Liver (tissue), 9 donors: ENCODE measurements around the gene CFL2. TPM values are rescaled to one million over a fixed set of nuclear protein-coding genes. Genes with fewer than 3 reads are reported as not detected.

Experiments
- DNase-seq: peaks from one replicate; pipeline ENCODE4 v3.0.0-alpha.2; 2017; ENCODE audit warnings: low spot score
- H3K27ac ChIP-seq, 2 donors: one replicate each; pipeline ENCODE4 v1.7.0; 2013; ENCODE audit warnings: inconsistent platforms in 2 of 2, low read length in 2 of 2, control low read depth in 1 of 2, low read depth in 1 of 2, mild to moderate bottlenecking in 1 of 2
- H3K27me3 ChIP-seq, 4 donors: one replicate each; pipeline versions ENCODE4 v1.6.1 to v1.7.0; 2013; ENCODE audit warnings: low read length in 3 of 4, inconsistent platforms in 1 of 4, mild to moderate bottlenecking in 1 of 4, moderate library complexity in 1 of 4; ENCODE audit not compliant: control insufficient read depth in 4 of 4, insufficient read depth in 4 of 4
- H3K36me3 ChIP-seq, 4 donors: one replicate each; pipeline versions ENCODE4 v1.6.1 to v1.7.0; 2013; ENCODE audit warnings: low read length in 3 of 4, mild to moderate bottlenecking in 3 of 4, low read depth in 1 of 4, moderate library complexity in 1 of 4; ENCODE audit not compliant: control insufficient read depth in 4 of 4, insufficient read depth in 3 of 4
- H3K4me1 ChIP-seq, 4 donors: one replicate each; pipeline versions ENCODE4 v1.6.1 to v1.7.0; 2013; ENCODE audit warnings: low read length in 3 of 4, mild to moderate bottlenecking in 3 of 4, moderate library complexity in 1 of 4; ENCODE audit not compliant: control insufficient read depth in 4 of 4, insufficient read depth in 4 of 4
- H3K4me3 ChIP-seq, 3 donors: one replicate each; pipeline versions ENCODE4 v1.6.1 to v1.7.0; 2013; ENCODE audit warnings: low read length in 3 of 3, control low read depth in 1 of 3, low read depth in 1 of 3, mild to moderate bottlenecking in 1 of 3
- H3K9ac ChIP-seq, 2 donors: one replicate each; pipeline ENCODE4 v1.7.0; 2013; ENCODE audit warnings: low read length in 2 of 2, mild to moderate bottlenecking in 2 of 2, moderate library complexity in 2 of 2, control low read depth in 1 of 2, low read depth in 1 of 2
- H3K9me3 ChIP-seq, 4 donors: one replicate each; pipeline versions ENCODE4 v1.6.1 to v1.7.0; 2013; ENCODE audit warnings: low read length in 3 of 4; ENCODE audit not compliant: control insufficient read depth in 4 of 4
- EGR1 ChIP-seq, 2 donors: IDR thresholded peaks; 2 replicates each; pipeline ENCODE4 v1.6.1; 2016 to 2018; ENCODE audit warnings: antibody characterized with exemption in 2 of 2, low read depth in 2 of 2
- FOXA1 ChIP-seq: IDR thresholded peaks from 2 replicates; pipeline ENCODE4 v1.6.1; 2016; ENCODE audit warnings: antibody characterized with exemption
- FOXA2 ChIP-seq: IDR thresholded peaks from 2 replicates; pipeline ENCODE4 v1.6.1; 2016; ENCODE audit warnings: antibody characterized with exemption
- GABPA ChIP-seq, 2 donors: IDR thresholded peaks in 1 of 2; conservative IDR thresholded peaks in 1 of 2; 2 replicates each; pipeline ENCODE4 v1.6.1; 2016; ENCODE audit warnings: antibody characterized with exemption in 2 of 2, mild to moderate bottlenecking in 1 of 2, moderate library complexity in 1 of 2
- HNF4G ChIP-seq: IDR thresholded peaks from 2 replicates; pipeline ENCODE4 v1.6.1; 2016; ENCODE audit warnings: antibody characterized with exemption
- JUND ChIP-seq, 2 donors: IDR thresholded peaks; 2 replicates each; pipeline ENCODE4 v1.6.1; 2016; ENCODE audit warnings: antibody characterized with exemption in 2 of 2
- MAX ChIP-seq: IDR thresholded peaks from 2 replicates; pipeline ENCODE4 v1.6.1; 2016; ENCODE audit warnings: antibody characterized with exemption
- RAD21 ChIP-seq, 2 donors: IDR thresholded peaks; 2 replicates each; pipeline ENCODE4 v1.6.1; 2016; ENCODE audit warnings: antibody characterized with exemption in 2 of 2, mild to moderate bottlenecking in 2 of 2
- REST ChIP-seq: IDR thresholded peaks from 2 replicates; pipeline ENCODE4 v1.6.1; 2016; ENCODE audit warnings: antibody characterized with exemption, mild to moderate bottlenecking
- RXRA ChIP-seq, 2 donors: IDR thresholded peaks; 2 replicates each; pipeline ENCODE4 v1.6.1; 2017 to 2018; ENCODE audit warnings: antibody characterized with exemption in 2 of 2, mild to moderate bottlenecking in 1 of 2
- SP1 ChIP-seq: IDR thresholded peaks from 2 replicates; pipeline ENCODE4 v1.6.1; 2018; ENCODE audit warnings: antibody characterized with exemption, mild to moderate bottlenecking
- TAF1 ChIP-seq: conservative IDR thresholded peaks from 2 replicates; pipeline ENCODE4 v1.6.1; 2016; ENCODE audit warnings: antibody characterized with exemption, mild to moderate bottlenecking
- WGBS: extraction: QIAGEN DNeasy Blood & Tissue Kit; methylation state at CpG from one replicate; pipeline ENCODE4 v1.1.7; 2013; 5-methylcytosine and 5-hydroxymethylcytosine counted together
- polyA plus RNA-seq, 2 donors: library from polyadenylated mRNA; stranded (reverse) in 1 of 2; unstranded in 1 of 2; fragments of 200-250 nt in 1 of 2; fragments of >200 nt in 1 of 2; fragmentation: Nextera tagmentation in 1 of 2; extraction: Ambion mirVana in 1 of 2; gene quantifications; one replicate each; pipeline versions ENCODE4 v1.2.1 to v1.2.3, GENCODE V29; 2013 to 2015
- total RNA-seq, 2 donors: library from RNA; depleted of rRNA; stranded (reverse); fragments of >200 nt; gene quantifications; one replicate each; pipeline ENCODE4 v1.2.3, GENCODE V29; 2014
- TF ChIP-seq, protein P1 (sequence below): fragments of 150-350 bp; IDR thresholded peaks from 2 replicates; pipeline ENCODE4 v1.5.1; 2017; ENCODE audit warnings: improper control_type of control experiment, low read depth, low read length; ENCODE audit not compliant: missing input control
- TF ChIP-seq, protein P2 (sequence below): IDR thresholded peaks from 2 replicates; pipeline ENCODE4 v1.6.1; 2016; ENCODE audit warnings: antibody characterized with exemption
- donor health status: healthy.
- donor health status: healthy.
- donor health status: healthy.
- donor health status: healthy.
- donor health status: healthy.

The CFL2 gene
- total and polyA plus RNA-seq, 4 donors, result 37.2 to 76.1 (median 62.7) TPM

- Histone ChIP-seq H3K27me3 (no peaks in the 10 kb centered on the region), H3K9me3 (no peaks in the 10 kb centered on the region), H3K4me3 (no peak overlapping the region), H3K36me3 (no peaks in the 10 kb centered on the region), H3K27ac (peak overlapping the region; percentile 45 to 50), H3K4me1 (peaks cover 0 to 14% (median 1%) of the 10 kb centered on the region in 4 donors), H3K9ac (no peak overlapping the region)
- DNase-seq, result no peak
- 59% methylated on average over 4 of the region's 4 CpGs for WGBS
- TF ChIP-seq JUND (IDR thresholded peaks at IDR 0.05), result peak; percentile 24 to 82
- no peak for TF ChIP-seq FOXA2
- TF ChIP-seq RAD21 (IDR thresholded peaks at IDR 0.05), result no peak
Observed at GRCh38 chr14:34718750-34719304, 4.4 kb upstream of the CFL2 start.

DNA sequence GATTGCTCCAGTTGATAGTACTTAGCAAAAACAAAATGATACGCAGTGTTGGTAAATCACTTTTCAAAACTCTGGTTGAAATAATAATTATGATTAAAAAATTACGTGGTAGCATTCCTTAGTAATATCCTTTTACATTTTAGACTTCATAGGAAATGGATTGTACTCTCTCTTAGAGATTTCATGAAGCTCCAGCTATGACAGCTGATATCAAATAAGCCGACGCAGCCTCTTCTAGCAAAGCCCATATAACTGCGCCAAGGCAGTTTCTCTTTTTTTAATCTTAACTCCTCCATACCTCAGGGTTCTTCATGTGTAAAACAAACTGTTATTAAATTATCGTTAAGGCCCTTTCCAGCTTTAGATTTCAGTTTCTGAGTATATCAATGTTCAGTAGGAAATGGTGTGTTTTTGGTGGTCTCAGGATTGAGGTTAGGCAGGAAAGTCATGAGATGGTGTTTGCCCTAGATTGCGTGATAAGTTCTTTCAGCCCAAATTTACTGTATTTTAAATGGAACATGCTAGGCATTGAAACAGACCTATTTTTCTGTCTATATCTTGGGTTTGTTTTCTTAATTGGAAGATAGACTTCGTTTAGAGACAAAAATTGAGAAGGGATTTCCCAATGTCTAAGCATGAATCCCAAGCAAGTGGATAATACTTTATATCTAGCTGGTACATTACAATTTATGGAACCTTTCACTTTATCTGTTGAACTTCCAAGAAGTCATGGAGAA is 902 bp upstream of the CFL2 start:
- H3K4me3 ChIP-seq, result peak overlapping the region; percentile 57 to 75 (median 69)
- WGBS, result 37% methylated on average over 8 of the region's 8 CpGs
- TF ChIP-seq REST, result no peak
- no peak for TF ChIP-seq TAF1
- no peak for TF ChIP-seq SP1
- no peak for TF ChIP-seq JUND (IDR thresholded peaks at IDR 0.05)
- TF ChIP-seq MAX, result no peak
- no peak for TF ChIP-seq HNF4G
- TF ChIP-seq, protein P1, sequence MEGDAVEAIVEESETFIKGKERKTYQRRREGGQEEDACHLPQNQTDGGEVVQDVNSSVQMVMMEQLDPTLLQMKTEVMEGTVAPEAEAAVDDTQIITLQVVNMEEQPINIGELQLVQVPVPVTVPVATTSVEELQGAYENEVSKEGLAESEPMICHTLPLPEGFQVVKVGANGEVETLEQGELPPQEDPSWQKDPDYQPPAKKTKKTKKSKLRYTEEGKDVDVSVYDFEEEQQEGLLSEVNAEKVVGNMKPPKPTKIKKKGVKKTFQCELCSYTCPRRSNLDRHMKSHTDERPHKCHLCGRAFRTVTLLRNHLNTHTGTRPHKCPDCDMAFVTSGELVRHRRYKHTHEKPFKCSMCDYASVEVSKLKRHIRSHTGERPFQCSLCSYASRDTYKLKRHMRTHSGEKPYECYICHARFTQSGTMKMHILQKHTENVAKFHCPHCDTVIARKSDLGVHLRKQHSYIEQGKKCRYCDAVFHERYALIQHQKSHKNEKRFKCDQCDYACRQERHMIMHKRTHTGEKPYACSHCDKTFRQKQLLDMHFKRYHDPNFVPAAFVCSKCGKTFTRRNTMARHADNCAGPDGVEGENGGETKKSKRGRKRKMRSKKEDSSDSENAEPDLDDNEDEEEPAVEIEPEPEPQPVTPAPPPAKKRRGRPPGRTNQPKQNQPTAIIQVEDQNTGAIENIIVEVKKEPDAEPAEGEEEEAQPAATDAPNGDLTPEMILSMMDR, result no peak
- TF ChIP-seq EGR1 (IDR thresholded peaks at IDR 0.05; ENCODE audit: low read depth in 2 of 2), result no peak
- TF ChIP-seq FOXA2, result no peak
- TF ChIP-seq RXRA (IDR thresholded peaks at IDR 0.05), result no peak
- no peak for TF ChIP-seq FOXA1
- TF ChIP-seq RAD21 (IDR thresholded peaks at IDR 0.05), result no peak
- no peak for TF ChIP-seq GABPA (IDR thresholded peaks at IDR 0.05 in 1 of 2, conservative IDR thresholded peaks at IDR 0.05 in 1 of 2)
- TF ChIP-seq, protein P2, sequence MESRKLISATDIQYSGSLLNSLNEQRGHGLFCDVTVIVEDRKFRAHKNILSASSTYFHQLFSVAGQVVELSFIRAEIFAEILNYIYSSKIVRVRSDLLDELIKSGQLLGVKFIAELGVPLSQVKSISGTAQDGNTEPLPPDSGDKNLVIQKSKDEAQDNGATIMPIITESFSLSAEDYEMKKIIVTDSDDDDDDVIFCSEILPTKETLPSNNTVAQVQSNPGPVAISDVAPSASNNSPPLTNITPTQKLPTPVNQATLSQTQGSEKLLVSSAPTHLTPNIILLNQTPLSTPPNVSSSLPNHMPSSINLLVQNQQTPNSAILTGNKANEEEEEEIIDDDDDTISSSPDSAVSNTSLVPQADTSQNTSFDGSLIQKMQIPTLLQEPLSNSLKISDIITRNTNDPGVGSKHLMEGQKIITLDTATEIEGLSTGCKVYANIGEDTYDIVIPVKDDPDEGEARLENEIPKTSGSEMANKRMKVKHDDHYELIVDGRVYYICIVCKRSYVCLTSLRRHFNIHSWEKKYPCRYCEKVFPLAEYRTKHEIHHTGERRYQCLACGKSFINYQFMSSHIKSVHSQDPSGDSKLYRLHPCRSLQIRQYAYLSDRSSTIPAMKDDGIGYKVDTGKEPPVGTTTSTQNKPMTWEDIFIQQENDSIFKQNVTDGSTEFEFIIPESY, result no peak

More for the DNA sequence above, 902 bp upstream of the CFL2 start:
- H3K9ac ChIP-seq, result peak overlapping the region; percentile 73 to 74
- H3K36me3 ChIP-seq, result peaks cover 2 to 8% (median 5%) of the 10 kb centered on the region in 4 donors
- no peaks in the 10 kb centered on the region for H3K27me3 ChIP-seq
- no peak for DNase-seq
- H3K4me1 ChIP-seq, result peaks cover 0 to 28% (median 8%) of the 10 kb centered on the region in 4 donors
- H3K27ac ChIP-seq, result peak overlapping the region; percentile 97 to 98
- H3K9me3 ChIP-seq, result no peaks in the 10 kb centered on the region
